ENCODE results near the gene BST1.

BST1 gene, protein sequence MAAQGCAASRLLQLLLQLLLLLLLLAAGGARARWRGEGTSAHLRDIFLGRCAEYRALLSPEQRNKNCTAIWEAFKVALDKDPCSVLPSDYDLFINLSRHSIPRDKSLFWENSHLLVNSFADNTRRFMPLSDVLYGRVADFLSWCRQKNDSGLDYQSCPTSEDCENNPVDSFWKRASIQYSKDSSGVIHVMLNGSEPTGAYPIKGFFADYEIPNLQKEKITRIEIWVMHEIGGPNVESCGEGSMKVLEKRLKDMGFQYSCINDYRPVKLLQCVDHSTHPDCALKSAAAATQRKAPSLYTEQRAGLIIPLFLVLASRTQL

DNA sequence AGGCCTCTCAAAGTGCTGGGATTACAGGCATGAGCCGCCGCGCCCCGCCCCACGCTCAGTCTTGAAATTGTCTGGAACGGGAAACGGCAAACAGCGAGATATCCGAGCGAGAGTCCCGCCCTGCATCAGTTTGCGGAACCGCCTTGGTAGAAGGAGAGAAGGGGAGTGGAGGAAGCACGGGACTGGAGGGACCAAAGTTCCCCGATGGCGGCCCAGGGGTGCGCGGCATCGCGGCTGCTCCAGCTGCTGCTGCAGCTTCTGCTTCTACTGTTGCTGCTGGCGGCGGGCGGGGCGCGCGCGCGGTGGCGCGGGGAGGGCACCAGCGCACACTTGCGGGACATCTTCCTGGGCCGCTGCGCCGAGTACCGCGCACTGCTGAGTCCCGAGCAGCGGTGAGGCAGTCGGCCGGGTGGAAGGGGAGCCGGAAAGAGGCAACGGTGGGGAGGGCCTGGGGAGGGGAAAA is at the start of gene BST1:
BST1 (plus strand) TSS at position 125 of the 463 bp plus-strand sequence; CDS start at position 205, 80 bp downstream.
- DNase-seq (ENCODE audit: low read depth): no peak

DNA sequence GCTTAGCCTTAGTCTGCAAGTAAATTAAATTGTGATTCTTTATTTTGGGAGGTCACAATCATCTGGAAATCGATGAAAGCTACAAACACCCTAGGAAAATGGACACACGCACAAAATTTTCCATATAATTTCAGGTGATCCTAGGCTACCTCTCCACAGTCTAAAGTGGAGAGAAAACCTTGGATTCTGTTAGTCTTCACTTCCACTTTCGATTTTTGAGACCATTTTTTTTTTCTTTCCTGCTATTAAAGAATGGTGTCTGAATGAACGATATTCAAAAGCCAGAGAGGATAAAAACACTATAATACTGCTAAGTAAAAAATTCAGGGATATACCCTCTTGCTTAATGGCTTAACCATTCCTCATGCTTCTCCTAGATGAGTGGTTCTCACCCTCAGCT is 49.4 kb upstream of the BST1 start:
- DNase-seq (ENCODE audit: low read depth): no peak

DNA sequence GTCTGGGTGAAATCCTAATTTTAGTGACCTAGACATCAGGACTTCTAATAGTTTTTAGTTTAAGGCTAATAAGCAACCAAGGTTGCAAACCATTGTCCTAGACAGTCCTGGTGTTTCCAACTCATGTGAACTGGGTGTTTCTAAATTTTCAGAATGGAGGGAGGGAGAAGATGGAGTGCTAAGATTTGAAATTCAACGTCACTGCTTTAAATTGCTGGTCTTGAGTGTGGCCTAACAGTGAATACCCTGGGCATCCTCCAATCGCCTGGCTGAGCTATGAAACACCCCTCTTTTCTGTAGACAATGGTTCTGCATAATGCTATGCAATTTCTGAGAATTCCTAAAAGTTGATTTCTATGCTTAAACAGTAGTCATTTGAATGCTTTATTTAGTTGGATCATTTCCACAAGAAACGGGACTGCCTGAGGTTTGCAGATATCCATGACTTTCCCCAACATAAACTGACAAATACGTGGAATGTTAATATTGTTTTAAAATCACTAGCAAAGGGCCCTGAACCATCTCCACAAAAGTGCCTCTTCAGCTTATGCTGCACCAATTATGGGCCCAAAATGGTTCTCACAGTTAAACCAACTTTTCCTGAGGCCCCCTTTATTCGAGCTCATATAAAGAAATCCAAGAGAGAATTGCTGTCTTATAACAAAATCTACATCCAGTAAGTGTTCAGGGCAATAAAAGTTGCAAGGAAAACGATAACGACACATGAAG is 48.8 kb upstream of the BST1 start:
- DNase-seq (ENCODE audit: low read depth): no peak

DNA sequence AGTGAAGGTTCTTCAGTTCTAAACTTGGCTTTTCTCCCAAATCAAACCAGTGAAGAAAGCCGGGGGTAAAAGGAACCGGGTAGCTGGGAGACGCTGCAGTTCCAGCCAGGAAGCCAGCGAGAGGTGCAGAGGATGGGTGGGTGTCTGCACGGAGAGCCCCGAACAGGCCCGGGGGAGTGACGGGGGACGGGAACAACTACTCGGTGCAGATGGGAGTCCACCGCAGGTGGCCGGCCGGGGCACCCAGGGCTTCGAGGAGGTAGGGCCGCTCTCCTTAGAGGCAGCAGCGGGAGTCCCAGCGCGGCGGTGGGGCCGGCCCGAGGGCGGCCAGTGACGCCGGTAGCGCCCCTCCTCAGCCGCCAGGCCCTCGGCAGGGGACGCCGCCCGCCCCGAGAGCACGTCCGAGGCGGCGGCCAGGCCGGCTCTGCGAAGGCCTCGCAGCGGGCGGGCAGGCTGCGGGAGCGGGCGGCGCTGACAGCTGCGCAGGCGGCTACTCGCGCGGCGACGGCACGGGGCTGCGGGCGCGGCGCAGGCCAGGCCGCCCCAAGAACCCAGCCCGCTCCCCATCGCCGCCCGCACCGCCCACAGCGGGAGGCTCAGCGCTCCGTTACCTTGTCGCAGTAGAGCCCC is 48.2 kb upstream of the BST1 start:
- DNase-seq (ENCODE audit: low read depth): no peak

DNA sequence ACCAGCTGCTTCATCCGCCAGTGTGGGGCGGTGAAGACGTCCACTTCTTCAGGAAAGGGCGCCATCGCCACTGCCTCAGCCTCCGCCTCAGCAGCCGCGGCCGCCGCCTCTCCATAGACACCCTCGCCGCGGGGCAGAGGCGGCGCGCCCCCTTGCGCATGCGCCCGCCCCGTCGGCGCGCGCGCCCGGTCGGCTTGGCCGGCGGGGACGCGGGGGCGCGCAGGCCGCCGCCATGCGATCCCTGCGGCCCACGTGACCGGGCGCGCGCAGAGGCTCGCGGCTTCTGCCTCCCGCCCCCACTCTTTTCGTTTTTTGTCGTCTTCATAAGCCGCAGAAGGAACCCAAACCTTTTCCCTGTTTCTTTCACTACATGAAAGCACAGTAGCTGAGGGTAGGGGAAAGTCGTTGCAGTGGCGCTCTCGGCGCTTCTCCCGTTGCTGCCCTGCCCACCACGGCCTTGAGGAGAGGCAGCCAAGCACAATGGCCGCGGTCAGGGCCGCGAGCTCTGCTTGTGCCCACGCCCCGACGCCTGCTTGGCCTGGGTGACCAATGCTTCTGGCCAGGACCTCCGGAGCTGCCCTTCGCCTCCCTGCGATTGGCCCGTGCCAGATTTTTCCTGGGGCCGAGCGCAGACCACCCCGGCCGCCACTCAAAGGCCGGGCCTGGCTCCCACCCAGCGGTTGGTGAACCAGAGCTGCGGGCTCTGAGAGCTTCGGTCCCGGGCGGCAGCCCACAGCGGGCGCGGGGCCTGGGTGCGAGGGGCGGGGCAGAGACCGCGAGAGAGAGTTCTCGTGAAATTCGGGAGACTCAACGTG is 47.4 kb upstream of the BST1 start, which contains the start of gene FBXL5:
FBXL5 (minus strand) TSS at position 135 of the 815 bp plus-strand sequence; CDS start at position 65, 70 bp downstream.
- peak; percentile 57 for DNase-seq (ENCODE audit: low read depth)

DNA sequence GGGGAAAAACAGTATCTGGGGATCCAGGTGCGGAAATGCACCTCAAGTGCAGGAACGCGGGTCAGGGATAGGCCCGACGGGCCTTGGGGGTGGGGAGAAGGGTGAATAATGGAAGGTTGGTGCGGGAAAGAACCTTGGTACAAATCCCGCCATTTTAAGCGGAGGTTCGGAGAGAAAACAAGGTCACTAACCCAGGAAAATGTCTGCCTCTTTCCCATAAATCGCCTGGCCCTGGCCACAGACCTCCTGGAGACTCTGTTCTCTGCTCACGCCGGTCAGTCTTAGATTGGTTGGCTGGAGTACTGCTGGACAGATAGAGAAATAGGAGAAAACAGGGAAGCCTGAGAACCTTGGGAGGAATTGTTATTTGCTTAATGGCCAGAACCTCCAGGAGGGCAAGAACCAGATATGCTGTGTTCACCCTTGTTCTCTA is 46.8 kb upstream of the BST1 start:
- DNase-seq (ENCODE audit: low read depth): no peak

DNA sequence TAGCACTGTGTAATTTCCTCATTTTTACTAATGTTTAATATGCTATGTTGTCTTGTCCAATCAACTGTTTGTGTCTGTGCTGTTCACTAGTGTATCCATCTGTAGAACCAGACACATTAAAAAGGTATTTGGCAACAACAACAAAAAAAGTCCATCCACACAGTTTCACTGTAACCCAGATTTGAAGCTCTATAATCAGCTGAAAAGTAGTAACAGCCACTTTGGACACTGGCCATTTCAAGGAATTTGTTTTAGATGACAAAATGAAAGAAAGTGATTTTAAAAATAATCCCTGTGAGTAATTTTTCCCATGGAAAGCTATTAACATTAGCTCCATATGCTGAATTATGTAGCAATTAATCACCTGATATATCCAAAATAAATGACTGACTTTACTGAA is 45.5 kb upstream of the BST1 start:
- DNase-seq (ENCODE audit: low read depth): no peak

DNA sequence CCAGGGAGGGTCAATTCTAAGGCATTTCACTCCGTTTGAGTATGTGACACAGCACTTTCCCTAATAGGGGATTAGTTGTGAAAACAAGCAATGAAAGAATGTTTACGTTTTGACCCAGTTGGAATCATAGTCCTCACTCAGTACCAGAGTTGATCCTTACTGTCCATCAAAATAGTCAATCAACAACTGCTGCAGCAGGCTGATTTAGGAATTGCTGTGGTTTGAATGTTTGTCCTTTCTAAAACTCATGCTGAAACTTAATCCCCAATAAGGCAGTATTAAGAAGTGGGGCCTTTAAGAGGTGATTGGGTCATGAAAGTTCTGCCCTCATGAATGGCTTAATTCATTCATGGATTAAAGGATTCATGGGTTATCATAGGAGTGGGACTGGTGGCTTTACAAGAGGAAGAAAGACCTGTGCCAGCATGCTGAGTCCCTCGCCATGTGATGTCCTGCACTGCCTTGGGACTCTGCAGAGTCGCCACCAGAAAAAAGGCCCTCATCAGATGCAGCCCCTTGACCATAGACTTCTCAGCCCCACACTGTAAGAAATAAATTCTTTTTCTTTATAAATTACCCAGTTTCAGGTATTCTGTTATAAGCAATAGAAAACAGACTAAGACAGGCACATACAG is 44.6 kb upstream of the BST1 start:
- no peak for DNase-seq (ENCODE audit: low read depth)

DNA sequence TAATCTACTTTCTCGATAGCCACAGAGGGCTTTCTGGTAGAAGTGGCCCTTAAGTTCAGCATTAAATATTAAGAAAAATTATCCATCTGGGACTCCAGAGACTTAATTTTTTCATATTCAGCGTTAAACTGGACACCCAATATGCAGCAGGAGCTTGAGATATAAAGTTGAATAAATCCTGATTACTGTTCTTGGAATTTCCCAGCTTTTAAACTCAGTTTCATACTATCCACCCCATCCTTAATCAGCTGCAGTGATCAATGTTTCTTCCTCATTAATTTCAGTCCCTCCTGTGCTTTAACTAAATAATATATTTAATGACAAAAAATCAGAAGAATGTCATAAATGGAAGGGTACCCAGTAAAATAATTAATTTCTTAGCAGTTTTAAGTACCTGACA is 44.1 kb upstream of the BST1 start:
- DNase-seq (ENCODE audit: low read depth): no peak

DNA sequence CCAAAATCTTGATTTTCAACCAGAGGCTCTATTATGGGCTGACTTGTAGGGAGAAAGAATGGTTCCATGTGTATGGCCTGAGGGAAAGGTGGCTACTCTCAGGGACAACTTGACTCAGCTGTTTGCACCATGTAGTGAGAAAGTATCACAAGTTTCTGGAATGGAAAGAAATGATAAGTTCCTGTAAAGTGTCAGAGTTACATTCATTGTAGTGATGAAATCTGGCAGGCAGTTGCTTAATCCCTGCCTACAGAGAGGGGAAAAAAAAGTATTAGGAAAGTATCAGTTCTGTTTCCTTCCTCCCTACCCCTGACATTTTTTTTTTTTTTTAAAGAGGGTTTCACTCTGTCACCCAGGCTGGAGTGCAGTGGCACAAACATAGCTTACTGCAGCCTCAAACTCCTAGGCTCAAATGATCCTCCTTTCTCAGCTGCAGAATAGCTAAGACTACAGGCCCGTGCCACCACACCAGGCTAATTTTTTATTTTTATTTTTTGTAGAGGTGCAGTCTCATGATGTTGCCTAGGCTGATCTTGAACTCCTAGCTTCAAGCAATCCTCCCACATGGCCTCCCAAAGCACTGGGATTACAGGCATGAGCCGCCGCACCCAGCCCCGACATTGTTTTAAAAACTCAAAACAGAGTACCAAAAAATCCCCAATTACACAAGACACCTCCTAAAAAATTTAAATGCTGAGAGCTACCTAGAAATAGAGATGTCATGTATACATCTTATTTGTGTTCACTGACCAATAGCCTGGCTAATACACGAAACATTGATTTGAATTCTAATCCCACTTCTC is 42.9 kb upstream of the BST1 start:
- DNase-seq (ENCODE audit: low read depth): no peak

DNA sequence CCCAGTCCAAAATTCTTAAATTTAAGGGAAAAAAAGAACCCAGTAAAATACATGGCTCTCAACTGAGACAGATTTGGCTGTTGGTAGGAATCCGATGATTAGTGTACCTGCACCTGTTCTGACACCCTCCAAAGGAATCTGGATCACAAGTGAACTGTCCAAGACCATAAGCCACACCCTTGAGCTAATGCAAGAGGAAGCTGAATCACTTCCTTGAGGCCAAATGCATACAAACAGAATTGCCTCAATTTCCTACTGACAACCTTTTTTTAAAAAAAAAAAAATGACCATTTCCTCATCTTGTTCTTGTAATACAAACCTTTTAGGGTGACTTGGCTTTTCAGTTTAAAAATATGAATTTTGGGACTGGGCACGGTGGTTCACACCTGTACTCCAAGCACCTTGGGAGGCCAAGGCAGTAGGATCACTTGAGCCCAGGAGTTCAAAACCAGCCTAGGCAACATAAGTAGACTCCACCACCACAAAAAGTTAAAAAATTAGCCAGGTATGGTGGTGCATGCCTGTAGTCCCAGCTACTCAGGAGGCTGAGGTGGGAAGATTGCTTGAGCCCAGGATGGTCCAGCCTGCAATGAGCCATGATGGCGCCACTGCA is 37.0 kb upstream of the BST1 start:
- DNase-seq (ENCODE audit: low read depth): no peak

DNA sequence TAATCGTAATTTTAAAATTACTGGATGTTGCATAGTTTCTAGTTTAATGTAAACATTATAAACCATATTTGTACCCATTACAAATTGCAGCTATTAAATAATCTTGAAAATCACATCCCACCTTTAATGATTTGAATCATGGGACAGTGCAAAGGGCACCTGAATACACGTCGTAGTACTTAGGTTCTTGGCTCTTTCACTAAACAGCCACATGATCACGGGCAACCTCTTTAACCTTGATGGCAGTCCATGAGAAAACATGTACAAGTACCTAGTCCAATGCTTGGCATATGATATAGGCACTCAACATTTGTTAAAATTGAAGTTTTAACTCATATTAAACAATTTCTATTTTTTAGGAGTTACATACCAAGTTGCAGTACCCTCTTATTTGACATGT is 35.9 kb upstream of the BST1 start:
- no peak for DNase-seq (ENCODE audit: low read depth)

DNA sequence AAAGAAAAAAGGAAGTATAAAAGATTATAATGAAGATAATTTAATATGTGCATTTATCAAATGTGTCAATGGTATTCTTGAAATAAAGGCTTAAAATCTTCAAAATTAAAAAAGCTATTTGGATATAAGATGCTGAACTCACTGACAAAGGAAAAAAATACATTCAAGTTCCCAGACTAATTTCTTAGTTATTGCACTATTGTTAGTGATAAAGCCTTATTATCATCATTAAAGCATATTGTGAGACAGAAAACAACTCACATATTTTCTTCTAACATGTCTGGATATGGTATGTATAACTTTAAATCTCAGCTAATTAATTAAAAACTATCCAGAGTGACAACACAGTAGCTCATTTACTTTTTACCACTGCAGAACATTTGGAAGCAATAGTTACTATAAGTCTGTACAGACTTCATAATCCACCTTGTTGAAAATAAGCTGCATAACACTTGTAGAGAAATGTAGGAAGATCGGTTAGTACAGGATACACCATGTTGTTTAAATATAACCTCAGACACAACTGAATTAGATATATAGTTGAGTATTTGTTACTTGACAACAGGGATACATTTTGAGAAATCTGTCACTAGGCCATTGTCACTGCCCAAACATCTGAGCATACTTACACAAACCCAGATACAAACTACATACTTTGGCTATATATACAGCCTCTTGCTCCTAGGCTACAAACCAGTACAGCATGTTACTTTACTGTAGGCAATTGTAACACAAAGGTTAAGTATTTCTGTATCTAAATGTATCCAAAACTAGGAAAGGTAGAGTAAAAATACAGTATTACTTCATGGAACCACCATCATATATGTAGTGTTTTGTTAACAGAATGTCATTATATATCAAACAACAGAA is 34.1 kb upstream of the BST1 start:
- DNase-seq (ENCODE audit: low read depth): no peak

DNA sequence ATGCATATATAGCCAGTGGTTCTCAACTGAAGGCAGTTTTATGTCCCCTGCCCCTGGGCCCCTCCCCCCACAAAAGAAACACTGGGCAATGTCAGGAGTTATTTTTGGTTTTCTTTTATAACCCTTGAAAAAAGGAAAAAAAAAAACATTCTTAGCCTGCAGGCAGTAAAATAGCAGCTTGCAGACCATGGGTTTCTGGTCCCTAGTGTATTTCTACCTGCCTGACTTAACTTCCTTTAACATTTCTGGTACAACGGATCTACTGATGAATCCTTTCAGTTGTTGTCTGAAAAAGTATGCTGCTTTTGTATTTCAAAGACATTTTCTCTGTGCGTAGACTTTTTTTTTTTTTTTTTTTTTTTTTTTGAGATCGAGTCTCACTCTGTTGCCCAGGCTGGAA is 32.3 kb upstream of the BST1 start:
- no peak for DNase-seq (ENCODE audit: low read depth)

DNA sequence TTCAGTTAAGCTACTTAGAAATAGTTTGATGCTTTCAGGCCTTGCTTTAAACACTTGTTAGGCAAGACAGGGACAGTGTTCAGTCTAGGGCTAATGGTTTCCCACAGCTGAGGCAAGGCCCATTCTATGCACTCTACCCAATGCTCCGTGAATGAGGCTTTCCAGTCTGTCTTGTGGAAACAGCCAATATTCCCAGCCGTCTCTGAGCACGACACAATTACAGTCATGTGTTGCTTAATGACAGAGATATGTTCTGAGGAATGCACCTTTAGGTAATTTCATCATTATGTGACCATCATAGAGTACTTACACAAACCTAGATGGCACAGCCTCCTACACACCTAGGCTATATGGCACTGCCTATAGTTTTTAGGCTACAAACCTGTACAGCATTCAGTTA is 30.8 kb upstream of the BST1 start:
- no peak for DNase-seq (ENCODE audit: low read depth)

DNA sequence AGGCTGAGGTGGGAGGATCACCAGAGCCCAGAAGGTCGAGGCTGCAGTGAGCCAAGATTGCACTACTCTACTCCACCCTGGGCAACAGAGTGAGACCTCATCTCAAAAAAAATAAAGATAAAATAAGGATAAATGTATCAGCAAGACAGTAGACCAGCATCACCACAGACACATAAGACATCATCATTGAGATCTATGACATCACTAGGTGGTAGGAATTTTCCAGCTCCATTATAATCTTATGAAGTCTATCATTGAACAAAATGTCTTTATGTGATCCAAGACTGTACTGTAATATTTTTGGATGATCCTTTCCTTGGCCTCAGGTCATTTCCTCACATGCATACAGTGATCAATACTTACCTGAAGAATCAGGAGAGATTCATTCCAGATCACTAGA is 29.5 kb upstream of the BST1 start:
- no peak for DNase-seq (ENCODE audit: low read depth)

DNA sequence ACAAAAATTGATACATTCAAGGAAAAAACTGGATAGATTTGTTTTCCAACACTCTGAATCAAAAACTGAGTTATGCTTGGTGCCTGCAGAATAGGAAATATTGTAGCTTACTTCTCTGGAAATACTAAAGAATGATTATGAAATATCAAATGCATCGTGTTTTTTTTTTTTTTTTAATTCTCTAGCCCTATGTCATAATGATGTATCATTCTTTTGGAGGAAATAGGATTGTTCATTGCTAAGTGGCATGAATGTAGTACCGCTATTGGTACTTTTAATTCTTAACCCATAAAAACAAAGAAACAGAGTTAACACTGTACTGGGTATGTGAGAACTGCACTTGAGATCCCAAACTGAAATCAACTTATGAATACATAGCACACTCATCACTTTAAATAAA is 28.8 kb upstream of the BST1 start:
- no peak for DNase-seq (ENCODE audit: low read depth)

DNA sequence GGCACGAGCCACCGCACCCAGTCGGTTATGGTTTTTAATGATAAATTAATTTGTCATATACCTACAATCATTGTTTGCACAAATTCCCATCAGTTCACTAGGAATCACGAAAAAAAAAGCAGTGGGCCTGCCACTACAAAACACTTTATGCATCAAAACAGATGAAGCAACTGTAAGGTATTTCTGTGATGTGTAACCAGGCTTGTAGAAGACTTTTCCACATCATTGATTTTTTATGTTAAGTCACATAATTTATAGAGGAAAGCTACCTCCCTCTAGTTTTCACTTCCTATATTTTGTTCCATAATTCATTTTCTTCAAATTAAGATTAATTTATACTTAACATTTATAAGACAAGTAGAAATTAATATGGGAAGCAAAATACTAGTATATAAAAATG is 27.9 kb upstream of the BST1 start:
- DNase-seq (ENCODE audit: low read depth): no peak

DNA sequence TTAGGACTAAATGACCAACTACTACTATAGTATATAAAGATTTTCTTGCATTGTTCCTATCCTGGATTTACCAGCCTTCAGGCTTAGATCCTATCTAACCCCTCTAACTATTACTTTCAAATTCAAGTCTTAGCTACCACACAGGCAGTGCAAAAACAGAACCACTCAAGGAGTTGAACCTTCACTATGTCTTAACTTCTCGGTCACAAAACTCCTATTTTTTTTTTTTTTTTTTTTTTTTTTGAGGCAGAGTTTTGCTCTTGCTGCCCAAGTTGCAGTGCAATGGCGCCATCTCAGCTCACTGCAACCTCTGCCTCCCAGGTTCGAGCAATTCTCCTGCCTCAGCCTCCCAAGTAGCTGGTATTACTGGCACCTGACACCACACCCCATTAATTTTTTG is 27.5 kb upstream of the BST1 start:
- DNase-seq (ENCODE audit: low read depth): no peak
